ENCODE data around the gene CDC25A. TPM values are rescaled to one million over a fixed set of nuclear protein-coding genes. Genes with fewer than 3 reads are reported as not detected.

The CDC25A gene
- total RNA-seq, 4 donors from 2014 or later: 0.45 to 1.0 (median 0.77) TPM

GRCh38 chr3:48128774-48129173 is 59.4 kb downstream of the CDC25A start:
- intact Hi-C loops (cut with DNase I; ENCODE audit: low total_unique reads): loop anchor here (10.0 kb wide), 1 partner anchor 64 kb away; no protein-coding TSS in a partner anchor
- 68 to 83% methylated on average over 1 of the region's 1 CpG for WGBS, 2 donors
- H3K4me3 ChIP-seq (ENCODE audit: low read depth, poor library complexity, severe bottlenecking): no peak overlapping the region
- DNase-seq (ENCODE audit: low spot score in 2 of 2): no peak
- TF ChIP-seq CTCF (IDR thresholded peaks at IDR 0.05): no peak
- no peak for TF ChIP-seq POLR2A (IDR thresholded peaks at IDR 0.05)

GRCh38 chr3:48125886-48126622 is 62.2 kb downstream of the CDC25A start:
- intact Hi-C loops (cut with DNase I; ENCODE audit: low total_unique reads): loop anchor here (10.0 kb wide), 1 partner anchor 61 kb away; no protein-coding TSS in a partner anchor
- TF ChIP-seq POLR2A (IDR thresholded peaks at IDR 0.05): no peak
- TF ChIP-seq CTCF (IDR thresholded peaks at IDR 0.05): no peak
- no peak for DNase-seq (ENCODE audit: low spot score in 2 of 2)
- 94 to 95% methylated on average over 9 of the region's 9 CpGs for WGBS, 2 donors
- no peak overlapping the region for H3K4me3 ChIP-seq (ENCODE audit: low read depth, poor library complexity, severe bottlenecking)

- intact Hi-C loops (cut with DNase I; ENCODE audit: low total_unique reads): loop anchor here (10.0 kb wide), 1 partner anchor 60 kb away; no protein-coding TSS in a partner anchor
- WGBS, 2 donors: 47 to 48% methylated on average over 8 of the region's 8 CpGs
- DNase-seq (ENCODE audit: low spot score in 2 of 2): peak in 1 of 2 donors; percentile 85
- TF ChIP-seq POLR2A (IDR thresholded peaks at IDR 0.05): no peak
- no peak for TF ChIP-seq CTCF (IDR thresholded peaks at IDR 0.05)
- H3K4me3 ChIP-seq (ENCODE audit: low read depth, poor library complexity, severe bottlenecking): no peak overlapping the region
Measured at GRCh38 chr3:48125013-48125705, 63.1 kb downstream of the CDC25A start.

- 89 to 94% methylated on average over 6 of the region's 6 CpGs for WGBS, 2 donors
Measured at GRCh38 chr3:48123346-48123745, 64.9 kb downstream of the CDC25A start.

GRCh38 chr3:48122504-48122903 is 65.7 kb downstream of the CDC25A start:
- 79 to 91% methylated on average over 5 of the region's 5 CpGs for WGBS, 2 donors
- DNase-seq (ENCODE audit: low spot score in 2 of 2): no peak
- intact Hi-C loops (cut with DNase I; ENCODE audit: low total_unique reads): loop anchor here (10.0 kb wide), 1 partner anchor 58 kb away; no protein-coding TSS in a partner anchor
- no peak overlapping the region for H3K4me3 ChIP-seq (ENCODE audit: low read depth, poor library complexity, severe bottlenecking)
- TF ChIP-seq POLR2A (IDR thresholded peaks at IDR 0.05) (no peak), CTCF (IDR thresholded peaks at IDR 0.05) (no peak)

More at GRCh38 chr3:48123346-48123745, 64.9 kb downstream of the CDC25A start:
- H3K4me3 ChIP-seq (ENCODE audit: low read depth, poor library complexity, severe bottlenecking): no peak overlapping the region
- TF ChIP-seq POLR2A (IDR thresholded peaks at IDR 0.05) (no peak), CTCF (IDR thresholded peaks at IDR 0.05) (no peak)
- intact Hi-C loops (cut with DNase I; ENCODE audit: low total_unique reads): loop anchor here (10.0 kb wide), 1 partner anchor 59 kb away; no protein-coding TSS in a partner anchor
- DNase-seq (ENCODE audit: low spot score in 2 of 2): no peak

Measured in lower leg skin (tissue), 4 donors.